ENCODE data around the gene CDH4.
A peak's percentile ranks its signal among the peaks of the same experiment; 100 is the strongest.

The CDH4 gene

GRCh38 chr20:61253640-61254511, 1.8 kb downstream of the CDH4 start:
- no peaks in the 10 kb centered on the region for H3K9me3 ChIP-seq (ENCODE audit: control insufficient read depth, insufficient read depth, low read length)
- H3K4me1 ChIP-seq (ENCODE audit: control insufficient read depth, insufficient read depth, low read length) = peaks cover 19% of the 10 kb centered on the region
- H3K27ac ChIP-seq (ENCODE audit: low read depth, low read length) = no peak overlapping the region
- H3K4me3 ChIP-seq (ENCODE audit: low read depth, low read length) = peak overlapping the region; percentile 68
- H3K9ac ChIP-seq (ENCODE audit: low read depth, low read length) = no peak overlapping the region
- H3K27me3 ChIP-seq (ENCODE audit: control insufficient read depth, insufficient read depth, low read length) = peaks cover 79% of the 10 kb centered on the region
- H3K36me3 ChIP-seq (ENCODE audit: control insufficient read depth, insufficient read depth, low read length) = no peaks in the 10 kb centered on the region

DNA sequence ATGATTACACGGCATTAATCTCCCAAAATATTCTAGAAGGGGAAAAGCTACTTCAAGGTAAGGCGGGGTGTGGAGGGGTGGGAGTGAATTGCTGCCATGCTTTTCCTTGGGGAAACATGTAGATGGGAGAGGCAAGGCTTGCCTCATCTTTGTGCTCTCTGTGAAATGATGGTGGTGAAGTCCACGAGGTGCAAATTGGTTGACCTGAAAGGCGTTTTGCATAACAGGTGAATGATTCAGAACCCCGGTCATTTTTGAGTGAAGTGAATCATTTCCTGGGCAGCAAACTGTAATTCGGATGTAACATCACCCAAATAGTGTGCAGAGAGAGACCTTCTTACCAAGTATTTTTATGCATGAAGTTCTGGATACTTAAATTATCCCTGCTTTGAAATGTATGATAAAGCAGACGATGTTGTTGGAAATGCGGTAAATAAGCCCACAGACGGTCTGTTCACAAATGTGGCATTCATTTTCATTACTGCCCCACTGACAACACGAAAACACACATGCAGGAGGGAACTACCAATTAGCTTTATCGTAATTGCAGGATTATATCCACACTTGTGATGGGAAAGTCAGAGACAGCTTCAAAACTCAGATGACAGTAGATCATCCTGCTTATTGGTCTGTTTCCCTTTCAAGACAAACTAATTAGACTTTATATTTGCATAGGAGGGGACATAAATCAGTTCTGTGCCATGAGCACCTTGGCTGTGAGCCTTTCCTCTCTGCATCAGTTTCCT, 3.0 kb downstream of the CDH4 start:
- no peak overlapping the region for H3K27ac ChIP-seq (ENCODE audit: low read depth, low read length)
- 0 out of 2 replicates have a peak overlapping the region, but pooled peaks have one; percentile 68 for H3K4me3 ChIP-seq (ENCODE audit: low read depth, low read length)
- H3K9ac ChIP-seq (ENCODE audit: low read depth, low read length) = no peak overlapping the region
- H3K9me3 ChIP-seq (ENCODE audit: control insufficient read depth, insufficient read depth, low read length) = no peaks in the 10 kb centered on the region
- H3K27me3 ChIP-seq (ENCODE audit: control insufficient read depth, insufficient read depth, low read length) = peaks cover 73% of the 10 kb centered on the region
- peaks cover 12% of the 10 kb centered on the region for H3K4me1 ChIP-seq (ENCODE audit: control insufficient read depth, insufficient read depth, low read length)
- H3K36me3 ChIP-seq (ENCODE audit: control insufficient read depth, insufficient read depth, low read length) = no peaks in the 10 kb centered on the region

- no peak overlapping the region for H3K4me3 ChIP-seq (ENCODE audit: low read depth, low read length)
- no peaks in the 10 kb centered on the region for H3K9me3 ChIP-seq (ENCODE audit: control insufficient read depth, insufficient read depth, low read length)
- H3K27ac ChIP-seq (ENCODE audit: low read depth, low read length) = no peak overlapping the region
- peaks cover 10% of the 10 kb centered on the region for H3K4me1 ChIP-seq (ENCODE audit: control insufficient read depth, insufficient read depth, low read length)
- H3K36me3 ChIP-seq (ENCODE audit: control insufficient read depth, insufficient read depth, low read length) = no peaks in the 10 kb centered on the region
- no peak overlapping the region for H3K9ac ChIP-seq (ENCODE audit: low read depth, low read length)
- peaks cover 62% of the 10 kb centered on the region for H3K27me3 ChIP-seq (ENCODE audit: control insufficient read depth, insufficient read depth, low read length)
Observed at GRCh38 chr20:61256365-61256764, 4.3 kb downstream of the CDH4 start.

DNA sequence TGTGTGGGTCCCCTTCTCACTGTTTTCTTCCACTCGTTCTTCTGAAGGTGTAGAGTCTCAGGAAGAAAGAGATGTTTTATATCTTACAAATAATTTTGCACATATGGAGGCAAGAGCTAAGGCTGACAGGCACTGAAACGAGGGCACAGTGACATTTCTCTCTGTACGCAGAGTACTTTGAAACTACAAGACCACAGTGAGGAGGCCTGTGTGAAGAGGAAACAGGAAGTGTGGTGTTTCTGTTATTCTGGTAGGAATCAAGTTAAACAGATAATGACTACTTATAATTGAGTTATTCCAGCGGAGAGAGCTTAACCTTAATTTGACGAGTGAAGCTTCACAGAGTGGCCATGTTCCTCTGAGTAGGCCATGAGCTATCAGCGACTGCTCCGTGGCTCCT, 4.8 kb downstream of the CDH4 start:
- Histone ChIP-seq H3K27me3 (ENCODE audit: control insufficient read depth, insufficient read depth, low read length) (peaks cover 60% of the 10 kb centered on the region), H3K9ac (ENCODE audit: low read depth, low read length) (no peak overlapping the region)

DNA sequence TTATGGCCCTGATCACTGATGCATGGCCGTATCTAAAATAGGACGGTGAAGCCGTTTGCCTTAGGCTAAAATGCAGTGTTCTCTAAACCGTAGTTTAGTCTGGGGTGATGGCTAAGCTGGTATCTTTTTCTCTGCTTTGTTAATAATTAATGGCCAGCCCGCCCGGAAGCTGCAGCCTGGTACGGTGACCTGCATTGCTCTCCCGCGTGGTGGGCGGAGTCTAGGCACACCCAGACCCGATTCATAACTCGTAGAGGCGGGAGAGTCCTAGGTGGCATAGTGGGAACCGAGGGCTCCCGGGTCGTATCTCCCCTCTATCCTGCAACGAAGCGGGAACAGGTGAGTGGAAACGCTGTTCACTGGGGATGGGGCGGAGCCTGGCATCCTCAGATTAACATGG, 5.5 kb downstream of the CDH4 start:
- H3K4me3 ChIP-seq (ENCODE audit: low read depth, low read length) = no peak overlapping the region
- H3K27ac ChIP-seq (ENCODE audit: low read depth, low read length) = no peak overlapping the region
- H3K9me3 ChIP-seq (ENCODE audit: control insufficient read depth, insufficient read depth, low read length) = no peaks in the 10 kb centered on the region
- peaks cover 60% of the 10 kb centered on the region for H3K27me3 ChIP-seq (ENCODE audit: control insufficient read depth, insufficient read depth, low read length)
- peaks cover 10% of the 10 kb centered on the region for H3K4me1 ChIP-seq (ENCODE audit: control insufficient read depth, insufficient read depth, low read length)
- no peaks in the 10 kb centered on the region for H3K36me3 ChIP-seq (ENCODE audit: control insufficient read depth, insufficient read depth, low read length)
- H3K9ac ChIP-seq (ENCODE audit: low read depth, low read length) = no peak overlapping the region

More for the DNA sequence above, 4.8 kb downstream of the CDH4 start:
- Histone ChIP-seq H3K9me3 (ENCODE audit: control insufficient read depth, insufficient read depth, low read length) (no peaks in the 10 kb centered on the region), H3K4me1 (ENCODE audit: control insufficient read depth, insufficient read depth, low read length) (peaks cover 10% of the 10 kb centered on the region), H3K4me3 (ENCODE audit: low read depth, low read length) (no peak overlapping the region), H3K27ac (ENCODE audit: low read depth, low read length) (no peak overlapping the region), H3K36me3 (ENCODE audit: control insufficient read depth, insufficient read depth, low read length) (no peaks in the 10 kb centered on the region)

DNA sequence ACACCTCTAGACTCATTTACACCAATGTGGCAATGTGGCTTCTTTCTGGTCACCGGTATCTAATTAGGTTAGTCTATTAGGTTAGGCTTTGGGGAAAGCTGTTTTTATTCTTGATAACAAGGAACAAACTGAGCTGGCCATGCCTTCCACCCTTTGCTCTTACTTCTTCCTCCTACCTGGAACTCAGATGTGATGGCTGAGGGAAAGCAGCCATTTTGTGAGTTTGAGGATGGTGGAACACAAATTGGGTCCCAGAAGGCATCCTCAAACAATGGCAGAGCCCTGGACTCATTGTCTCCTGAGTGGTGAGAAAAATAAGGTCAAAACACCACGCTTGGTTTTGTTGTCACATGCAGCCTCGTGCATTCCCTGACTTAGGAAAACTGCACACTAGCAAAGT, 7.7 kb downstream of the CDH4 start:
- H3K27me3 ChIP-seq (ENCODE audit: control insufficient read depth, insufficient read depth, low read length) = peaks cover 38% of the 10 kb centered on the region

GRCh38 chr20:61260905-61261304, 8.8 kb downstream of the CDH4 start:
- H3K27me3 ChIP-seq (ENCODE audit: control insufficient read depth, insufficient read depth, low read length) = peaks cover 27% of the 10 kb centered on the region
- no peak overlapping the region for H3K4me3 ChIP-seq (ENCODE audit: low read depth, low read length)
- no peaks in the 10 kb centered on the region; the same call in 1 of the 2 replicates for H3K4me1 ChIP-seq (ENCODE audit: control insufficient read depth, insufficient read depth, low read length)
- H3K27ac ChIP-seq (ENCODE audit: low read depth, low read length) = no peak overlapping the region
- no peaks in the 10 kb centered on the region for H3K36me3 ChIP-seq (ENCODE audit: control insufficient read depth, insufficient read depth, low read length)
- no peaks in the 10 kb centered on the region for H3K9me3 ChIP-seq (ENCODE audit: control insufficient read depth, insufficient read depth, low read length)
- no peak overlapping the region for H3K9ac ChIP-seq (ENCODE audit: low read depth, low read length)

More for the DNA sequence above, 7.7 kb downstream of the CDH4 start:
- Histone ChIP-seq H3K9me3 (ENCODE audit: control insufficient read depth, insufficient read depth, low read length) (no peaks in the 10 kb centered on the region), H3K27ac (ENCODE audit: low read depth, low read length) (no peak overlapping the region), H3K4me3 (ENCODE audit: low read depth, low read length) (no peak overlapping the region), H3K4me1 (ENCODE audit: control insufficient read depth, insufficient read depth, low read length) (peaks cover 1% of the 10 kb centered on the region), H3K36me3 (ENCODE audit: control insufficient read depth, insufficient read depth, low read length) (no peaks in the 10 kb centered on the region), H3K9ac (ENCODE audit: low read depth, low read length) (no peak overlapping the region)

DNA sequence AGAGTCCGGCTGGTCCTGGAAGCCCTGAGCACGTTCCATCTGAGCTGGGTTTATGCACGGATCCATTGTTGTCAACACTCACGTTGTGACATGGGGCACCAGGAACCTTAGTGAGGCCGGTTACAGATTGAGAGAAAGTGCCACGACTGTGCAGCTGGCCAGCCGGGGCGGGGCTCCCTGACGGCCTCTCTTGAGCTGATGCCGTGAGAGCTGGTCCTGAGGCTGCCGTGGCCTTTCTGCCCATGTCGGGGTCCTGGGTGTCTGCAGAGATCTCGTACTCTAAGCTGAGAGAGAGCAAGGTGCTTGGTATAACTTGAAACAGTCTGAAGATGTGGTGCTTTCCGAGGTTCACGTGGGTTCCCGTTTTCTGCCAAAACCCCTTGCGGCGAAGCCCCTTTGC, 10.0 kb downstream of the CDH4 start:
- Histone ChIP-seq H3K27me3 (ENCODE audit: control insufficient read depth, insufficient read depth, low read length) (peaks cover 17% of the 10 kb centered on the region), H3K4me1 (ENCODE audit: control insufficient read depth, insufficient read depth, low read length) (no peaks in the 10 kb centered on the region; the same call in 1 of the 2 replicates), H3K9me3 (ENCODE audit: control insufficient read depth, insufficient read depth, low read length) (no peaks in the 10 kb centered on the region), H3K9ac (ENCODE audit: low read depth, low read length) (no peak overlapping the region), H3K27ac (ENCODE audit: low read depth, low read length) (no peak overlapping the region), H3K4me3 (ENCODE audit: low read depth, low read length) (no peak overlapping the region), H3K36me3 (ENCODE audit: control insufficient read depth, insufficient read depth, low read length) (no peaks in the 10 kb centered on the region)

DNA sequence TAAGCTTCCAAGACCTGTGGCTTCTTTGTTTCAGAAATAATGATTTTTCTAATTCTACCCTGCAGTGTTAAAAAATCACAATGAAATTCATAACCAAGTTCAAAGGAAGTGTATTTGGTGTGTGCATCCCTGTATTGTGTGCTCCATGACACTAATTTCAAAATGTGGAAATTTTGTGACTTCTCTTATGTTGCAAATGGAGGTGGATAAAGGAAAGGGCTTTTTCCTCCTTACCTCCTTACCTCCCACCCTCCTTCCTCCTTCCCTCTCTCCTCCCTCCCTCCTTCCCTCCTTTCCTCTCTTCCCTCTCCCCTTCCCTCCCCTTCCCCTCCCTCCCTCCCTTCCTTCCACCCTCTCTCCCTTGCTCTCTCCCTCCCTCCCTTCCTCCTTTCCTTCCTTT, 10.5 kb downstream of the CDH4 start:
- H3K27me3 ChIP-seq (ENCODE audit: control insufficient read depth, insufficient read depth, low read length) = peaks cover 21% of the 10 kb centered on the region
- no peaks in the 10 kb centered on the region for H3K36me3 ChIP-seq (ENCODE audit: control insufficient read depth, insufficient read depth, low read length)
- no peak overlapping the region for H3K9ac ChIP-seq (ENCODE audit: low read depth, low read length)

DNA sequence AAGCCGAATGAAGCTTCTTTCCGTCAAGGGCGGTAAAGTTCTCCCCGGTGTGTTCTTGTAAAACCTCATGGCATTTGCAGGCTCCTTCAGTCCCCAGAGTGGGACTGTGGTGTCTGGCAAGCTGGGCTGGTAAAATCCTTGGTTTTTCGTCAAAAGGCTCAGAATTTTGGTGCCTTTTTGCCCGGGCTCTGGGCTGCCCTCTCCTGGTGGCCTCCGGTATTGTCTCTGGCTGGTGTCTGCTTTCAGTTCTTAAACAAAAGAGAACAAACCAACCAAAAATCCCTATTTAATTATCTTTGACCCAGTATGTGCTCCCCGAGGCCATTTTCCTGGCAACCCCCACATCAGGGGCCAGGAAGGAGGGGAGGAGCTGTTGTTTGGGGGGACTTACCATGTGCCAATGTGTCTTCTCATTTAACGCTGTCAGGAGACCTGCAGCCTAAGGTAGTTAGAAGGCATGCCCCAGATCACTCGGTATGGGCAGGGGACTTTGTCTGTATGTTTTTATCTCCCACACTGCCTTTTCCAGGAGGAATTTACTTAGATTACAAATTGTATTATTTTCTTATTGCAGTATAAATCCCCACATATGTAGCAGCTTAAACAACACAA, 11.1 kb downstream of the CDH4 start:
- Histone ChIP-seq H3K9ac (ENCODE audit: low read depth, low read length) (no peak overlapping the region), H3K9me3 (ENCODE audit: control insufficient read depth, insufficient read depth, low read length) (no peaks in the 10 kb centered on the region), H3K27me3 (ENCODE audit: control insufficient read depth, insufficient read depth, low read length) (peaks cover 25% of the 10 kb centered on the region), H3K27ac (ENCODE audit: low read depth, low read length) (no peak overlapping the region), H3K36me3 (ENCODE audit: control insufficient read depth, insufficient read depth, low read length) (no peaks in the 10 kb centered on the region), H3K4me3 (ENCODE audit: low read depth, low read length) (peak overlapping the region; percentile 27), H3K4me1 (ENCODE audit: control insufficient read depth, insufficient read depth, low read length) (no peaks in the 10 kb centered on the region; the same call in 1 of the 2 replicates)

More for the DNA sequence above, 10.5 kb downstream of the CDH4 start:
- H3K4me3 ChIP-seq (ENCODE audit: low read depth, low read length) = no peak overlapping the region
- H3K9me3 ChIP-seq (ENCODE audit: control insufficient read depth, insufficient read depth, low read length) = no peaks in the 10 kb centered on the region
- no peaks in the 10 kb centered on the region; the same call in 1 of the 2 replicates for H3K4me1 ChIP-seq (ENCODE audit: control insufficient read depth, insufficient read depth, low read length)
- H3K27ac ChIP-seq (ENCODE audit: low read depth, low read length) = no peak overlapping the region
